Sigmoid colon (tissue), 4 donors: ENCODE results near the gene MOCOS.

Experiments used
- CTCF ChIP-seq, 4 experiments: fragments of 450-650 bp in 3 of 4; fragments of 200-600 bp in 1 of 4; IDR thresholded peaks; one replicate each; pipeline ENCODE4 v1.5.1; 2016 to 2019; ENCODE audit warnings: antibody characterized with exemption in 4 of 4, mild to moderate bottlenecking in 3 of 4, moderate library complexity in 2 of 4
- EP300 ChIP-seq, 4 donors: sonication (generic); formaldehyde crosslinking; IDR thresholded peaks; one replicate each; pipeline ENCODE4 v1.6.1; 2017; ENCODE audit warnings: antibody characterized with exemption in 4 of 4
- POLR2A ChIP-seq, 2 donors: fragments of 450-650 bp; IDR thresholded peaks; one replicate each; pipeline ENCODE4 v1.6.1; 2016; ENCODE audit warnings: antibody characterized with exemption in 2 of 2, mild to moderate bottlenecking in 2 of 2, moderate library complexity in 2 of 2
- POLR2AphosphoS5 ChIP-seq, 4 donors: sonication (generic); formaldehyde crosslinking; IDR thresholded peaks; one replicate each; pipeline ENCODE4 v1.6.1; 2017; ENCODE audit warnings: antibody characterized with exemption in 4 of 4

GRCh38 chr18:36212301-36213171 is 25.2 kb downstream of the MOCOS start:
- TF ChIP-seq POLR2A (IDR thresholded peaks at IDR 0.05): no peak
- no peak for TF ChIP-seq CTCF (IDR thresholded peaks at IDR 0.05)
- no peak for TF ChIP-seq POLR2AphosphoS5 (IDR thresholded peaks at IDR 0.05)
- TF ChIP-seq EP300 (IDR thresholded peaks at IDR 0.05): no peak
